Nephron (organoid): ENCODE measurements around the gene TSHZ3.

ENCODE experiments used
- H3K27ac Mint-ChIP-seq, 3 experiments: 2 replicates each; pipeline ENCODE4 v1.8.0; 2020; ENCODE audit warnings: mixed read lengths in 3 of 3, mild to moderate bottlenecking in 2 of 3, moderate library complexity in 1 of 3
- H3K27me3 Mint-ChIP-seq: 2 replicates; pipeline ENCODE4 v1.8.0; 2021; ENCODE audit warnings: low read depth, mild to moderate bottlenecking, moderate library complexity, mixed read lengths
- H3K36me3 Mint-ChIP-seq: 2 replicates; pipeline ENCODE4 v1.8.0; 2020; ENCODE audit warnings: low read depth, mixed read lengths
- H3K4me1 Mint-ChIP-seq: 2 replicates; pipeline ENCODE4 v1.8.0; 2020; ENCODE audit warnings: mixed read lengths
- H3K4me3 Mint-ChIP-seq, 3 experiments: 2 replicates each; pipeline ENCODE4 v1.8.0; 2020; ENCODE audit warnings: mild to moderate bottlenecking in 3 of 3, mixed read lengths in 3 of 3, moderate library complexity in 2 of 3
- H3K9me3 Mint-ChIP-seq: 2 replicates; pipeline ENCODE4 v1.8.0; 2020; ENCODE audit warnings: mixed read lengths
- TF ChIP-seq, protein P1 (sequence below), 3 experiments: fragments of 200-600 bp; sonication (generic); IDR thresholded peaks; one replicate each; pipeline ENCODE4 v1.5.0; 2021; ENCODE audit warnings: antibody characterized with exemption in 3 of 3; ENCODE audit not compliant: unreplicated experiment in 3 of 3

Gene TSHZ3

DNA sequence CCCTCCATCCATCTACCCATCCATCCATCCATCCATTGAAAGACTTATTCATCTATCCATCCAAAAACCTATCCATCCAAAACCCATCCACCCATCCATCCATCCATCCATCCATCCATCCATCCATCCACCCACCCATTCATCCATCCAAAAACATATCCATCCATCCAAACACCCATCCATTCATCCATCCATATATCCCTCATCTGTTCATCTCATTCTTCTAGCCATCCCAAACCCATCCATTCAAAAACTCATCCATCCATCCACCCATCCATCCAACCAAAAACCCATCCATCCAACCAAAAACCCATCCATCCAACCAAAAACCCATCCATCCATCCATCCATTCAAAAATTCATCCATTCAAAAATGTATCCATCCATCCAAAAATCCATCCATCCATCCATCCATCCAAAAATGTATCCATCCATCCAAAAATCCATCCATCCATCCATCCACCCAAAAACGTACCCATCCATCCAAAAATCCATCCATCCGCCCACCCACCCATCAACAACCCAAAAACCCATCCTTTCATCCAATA lies 56.5 kb downstream of the TSHZ3 start:
- H3K4me1 Mint-ChIP-seq = peaks cover 18% of the 10 kb centered on the region
- H3K27ac Mint-ChIP-seq = no peak overlapping the region
- H3K9me3 Mint-ChIP-seq = no peaks in the 10 kb centered on the region
- H3K36me3 Mint-ChIP-seq = peaks cover 15% of the 10 kb centered on the region
- TF ChIP-seq, protein P1, sequence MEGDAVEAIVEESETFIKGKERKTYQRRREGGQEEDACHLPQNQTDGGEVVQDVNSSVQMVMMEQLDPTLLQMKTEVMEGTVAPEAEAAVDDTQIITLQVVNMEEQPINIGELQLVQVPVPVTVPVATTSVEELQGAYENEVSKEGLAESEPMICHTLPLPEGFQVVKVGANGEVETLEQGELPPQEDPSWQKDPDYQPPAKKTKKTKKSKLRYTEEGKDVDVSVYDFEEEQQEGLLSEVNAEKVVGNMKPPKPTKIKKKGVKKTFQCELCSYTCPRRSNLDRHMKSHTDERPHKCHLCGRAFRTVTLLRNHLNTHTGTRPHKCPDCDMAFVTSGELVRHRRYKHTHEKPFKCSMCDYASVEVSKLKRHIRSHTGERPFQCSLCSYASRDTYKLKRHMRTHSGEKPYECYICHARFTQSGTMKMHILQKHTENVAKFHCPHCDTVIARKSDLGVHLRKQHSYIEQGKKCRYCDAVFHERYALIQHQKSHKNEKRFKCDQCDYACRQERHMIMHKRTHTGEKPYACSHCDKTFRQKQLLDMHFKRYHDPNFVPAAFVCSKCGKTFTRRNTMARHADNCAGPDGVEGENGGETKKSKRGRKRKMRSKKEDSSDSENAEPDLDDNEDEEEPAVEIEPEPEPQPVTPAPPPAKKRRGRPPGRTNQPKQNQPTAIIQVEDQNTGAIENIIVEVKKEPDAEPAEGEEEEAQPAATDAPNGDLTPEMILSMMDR (IDR thresholded peaks at IDR 0.05; ENCODE audit: unreplicated experiment in 3 of 3) = no peak
- H3K27me3 Mint-ChIP-seq = no peaks in the 10 kb centered on the region
- H3K4me3 Mint-ChIP-seq = no peak overlapping the region

DNA sequence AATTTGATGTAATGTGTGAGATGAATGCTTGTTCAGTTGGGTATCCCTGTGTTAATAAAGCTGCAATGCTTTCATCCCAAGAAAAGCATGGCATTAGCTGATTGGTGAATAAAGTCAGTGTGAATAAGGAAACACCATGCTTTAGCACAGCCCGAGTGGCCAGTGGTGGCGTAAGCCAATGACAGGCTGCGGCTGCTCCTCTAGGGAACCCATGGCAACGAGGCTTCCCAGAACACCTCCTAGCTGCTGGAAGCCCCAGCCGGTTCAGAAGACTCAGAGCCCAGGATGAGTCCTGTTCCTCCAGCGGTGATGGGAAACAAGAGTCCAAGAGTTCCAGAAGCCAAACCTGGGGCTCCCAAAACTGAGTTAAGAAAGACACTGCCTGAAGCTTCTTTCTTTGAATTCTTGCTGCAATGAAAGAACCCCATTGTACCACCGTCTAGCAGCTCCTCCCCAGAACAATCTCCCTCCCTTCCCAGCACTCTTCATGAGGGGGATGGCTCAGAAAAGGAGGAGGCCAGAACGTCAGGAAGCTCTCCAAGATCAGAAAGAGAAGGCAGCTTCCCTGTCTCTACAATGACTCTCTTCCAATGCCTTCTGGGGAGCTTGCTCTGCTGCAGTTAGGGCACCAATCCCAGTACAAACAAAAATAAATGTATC lies 58.2 kb downstream of the TSHZ3 start:
- Mint-ChIP-seq H3K9me3 (no peaks in the 10 kb centered on the region), H3K36me3 (peaks cover 14% of the 10 kb centered on the region), H3K27me3 (no peaks in the 10 kb centered on the region), H3K27ac (no peak overlapping the region), H3K4me1 (peaks cover 32% of the 10 kb centered on the region), H3K4me3 (no peak overlapping the region)
- TF ChIP-seq, protein P1 (IDR thresholded peaks at IDR 0.05; ENCODE audit: unreplicated experiment in 3 of 3) = no peak

DNA sequence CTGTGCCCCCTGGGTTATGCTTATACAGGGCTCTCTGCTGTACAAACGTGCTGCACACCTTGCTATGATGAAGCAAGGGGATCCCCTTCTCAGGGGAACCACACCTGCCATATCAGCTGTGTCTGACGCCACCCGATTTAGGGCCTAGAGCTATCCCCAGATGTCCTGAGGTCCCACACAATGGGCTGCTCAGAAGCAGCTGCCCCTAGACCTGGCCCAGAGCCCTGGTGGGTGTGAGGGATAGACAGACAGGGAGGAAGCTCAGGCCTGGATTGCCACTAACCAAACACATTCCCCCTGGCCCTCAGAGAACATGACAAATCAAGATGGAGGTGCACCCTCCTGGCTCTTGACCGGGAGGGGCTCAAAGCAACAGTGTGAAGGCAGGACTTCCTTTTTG lies 59.3 kb downstream of the TSHZ3 start:
- peaks cover 11% of the 10 kb centered on the region for H3K36me3 Mint-ChIP-seq
- TF ChIP-seq, protein P1 (IDR thresholded peaks at IDR 0.05; ENCODE audit: unreplicated experiment in 3 of 3) = no peak

DNA sequence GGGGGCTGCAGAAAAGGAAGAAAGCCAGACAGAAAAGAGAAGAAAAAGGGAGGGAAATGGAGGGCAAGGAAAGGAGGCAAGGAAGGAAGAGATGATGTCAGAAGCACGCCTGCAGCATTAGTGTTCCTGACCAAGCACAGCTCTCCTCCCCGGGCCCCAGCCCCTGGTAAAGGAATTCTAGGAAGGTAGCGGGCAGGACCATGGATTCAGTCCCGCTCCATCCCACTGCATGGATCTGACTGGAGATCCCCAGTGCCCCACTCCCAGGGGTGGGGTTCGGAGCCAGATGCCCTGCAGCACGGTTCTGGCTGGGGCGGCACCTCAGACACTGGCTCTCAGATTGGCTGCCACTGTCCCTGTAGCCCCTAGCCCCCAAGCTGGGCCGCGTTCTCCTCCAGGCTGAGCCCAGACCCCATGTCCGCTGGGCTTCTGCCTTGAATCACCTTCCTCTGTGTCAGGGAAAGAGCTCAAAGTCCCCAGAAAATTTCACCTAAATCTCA lies 59.8 kb downstream of the TSHZ3 start:
- H3K4me1 Mint-ChIP-seq = peaks cover 44% of the 10 kb centered on the region
- no peaks in the 10 kb centered on the region for H3K27me3 Mint-ChIP-seq
- H3K36me3 Mint-ChIP-seq = peaks cover 11% of the 10 kb centered on the region
- TF ChIP-seq, protein P1 (IDR thresholded peaks at IDR 0.05; ENCODE audit: unreplicated experiment in 3 of 3) = no peak
- H3K27ac Mint-ChIP-seq = peak overlapping the region in 1 of 3 experiments; percentile 52
- no peak overlapping the region for H3K4me3 Mint-ChIP-seq
- H3K9me3 Mint-ChIP-seq = no peaks in the 10 kb centered on the region

More for the DNA sequence above, 59.3 kb downstream of the TSHZ3 start:
- Mint-ChIP-seq H3K27me3 (no peaks in the 10 kb centered on the region), H3K4me3 (no peak overlapping the region), H3K4me1 (peaks cover 38% of the 10 kb centered on the region), H3K27ac (peak overlapping the region in 1 of 3 experiments; percentile 52), H3K9me3 (no peaks in the 10 kb centered on the region)

GRCh38 chr19:31286491-31286890 lies 62.7 kb downstream of the TSHZ3 start:
- TF ChIP-seq, protein P1 (IDR thresholded peaks at IDR 0.05; ENCODE audit: unreplicated experiment in 3 of 3) = no peak
- peaks cover 65% of the 10 kb centered on the region for H3K4me1 Mint-ChIP-seq
- peak overlapping the region in 2 of 3 experiments; percentile 62 to 72 for H3K27ac Mint-ChIP-seq
- no peaks in the 10 kb centered on the region for H3K36me3 Mint-ChIP-seq
- H3K9me3 Mint-ChIP-seq = no peaks in the 10 kb centered on the region
- no peaks in the 10 kb centered on the region for H3K27me3 Mint-ChIP-seq
- H3K4me3 Mint-ChIP-seq = no peak overlapping the region

DNA sequence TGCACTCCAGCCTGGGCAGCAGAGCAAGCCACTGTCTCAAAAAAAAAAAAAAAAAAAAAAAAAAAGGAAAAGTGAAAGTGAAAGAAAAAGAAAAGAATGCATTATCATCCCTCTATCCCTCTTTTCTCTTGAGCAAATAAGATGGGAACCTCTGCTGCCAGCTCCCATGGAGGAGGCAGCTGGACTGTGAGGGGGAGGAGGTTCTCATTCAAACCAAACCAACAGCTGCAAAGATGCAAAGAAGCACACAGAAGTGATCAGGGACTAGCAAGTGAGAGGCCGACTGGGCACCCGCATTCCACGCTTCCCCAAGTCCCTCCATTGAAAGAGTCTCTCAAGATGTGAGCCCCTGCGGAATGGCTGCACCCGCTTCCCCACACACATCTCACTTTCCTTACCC lies 63.5 kb downstream of the TSHZ3 start:
- Mint-ChIP-seq H3K9me3 (no peaks in the 10 kb centered on the region), H3K27me3 (no peaks in the 10 kb centered on the region), H3K36me3 (no peaks in the 10 kb centered on the region), H3K27ac (peak overlapping the region; percentile 62 to 72 (median 62)), H3K4me1 (peaks cover 65% of the 10 kb centered on the region), H3K4me3 (no peak overlapping the region)
- TF ChIP-seq, protein P1 (IDR thresholded peaks at IDR 0.05; ENCODE audit: unreplicated experiment in 3 of 3) = no peak
